CD4-positive, alpha-beta T cell treated with Interleukin-15 for 1 hour (primary cell): ENCODE results near the gene TPGS1.

Source experiments
- DNase-seq: peaks from one replicate; pipeline ENCODE4 v3.0.0-alpha.2; 2020

The TPGS1 gene, protein sequence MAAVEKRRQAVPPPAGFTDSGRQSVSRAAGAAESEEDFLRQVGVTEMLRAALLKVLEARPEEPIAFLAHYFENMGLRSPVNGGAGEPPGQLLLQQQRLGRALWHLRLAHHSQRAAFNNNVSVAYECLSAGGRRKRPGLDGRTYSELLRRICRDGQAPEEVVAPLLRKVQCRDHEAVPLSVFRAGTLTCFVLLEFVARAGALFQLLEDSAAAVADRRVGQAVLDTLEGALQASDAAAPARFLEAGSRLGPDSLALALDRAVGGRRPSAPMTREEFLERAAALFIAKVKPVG

DNA sequence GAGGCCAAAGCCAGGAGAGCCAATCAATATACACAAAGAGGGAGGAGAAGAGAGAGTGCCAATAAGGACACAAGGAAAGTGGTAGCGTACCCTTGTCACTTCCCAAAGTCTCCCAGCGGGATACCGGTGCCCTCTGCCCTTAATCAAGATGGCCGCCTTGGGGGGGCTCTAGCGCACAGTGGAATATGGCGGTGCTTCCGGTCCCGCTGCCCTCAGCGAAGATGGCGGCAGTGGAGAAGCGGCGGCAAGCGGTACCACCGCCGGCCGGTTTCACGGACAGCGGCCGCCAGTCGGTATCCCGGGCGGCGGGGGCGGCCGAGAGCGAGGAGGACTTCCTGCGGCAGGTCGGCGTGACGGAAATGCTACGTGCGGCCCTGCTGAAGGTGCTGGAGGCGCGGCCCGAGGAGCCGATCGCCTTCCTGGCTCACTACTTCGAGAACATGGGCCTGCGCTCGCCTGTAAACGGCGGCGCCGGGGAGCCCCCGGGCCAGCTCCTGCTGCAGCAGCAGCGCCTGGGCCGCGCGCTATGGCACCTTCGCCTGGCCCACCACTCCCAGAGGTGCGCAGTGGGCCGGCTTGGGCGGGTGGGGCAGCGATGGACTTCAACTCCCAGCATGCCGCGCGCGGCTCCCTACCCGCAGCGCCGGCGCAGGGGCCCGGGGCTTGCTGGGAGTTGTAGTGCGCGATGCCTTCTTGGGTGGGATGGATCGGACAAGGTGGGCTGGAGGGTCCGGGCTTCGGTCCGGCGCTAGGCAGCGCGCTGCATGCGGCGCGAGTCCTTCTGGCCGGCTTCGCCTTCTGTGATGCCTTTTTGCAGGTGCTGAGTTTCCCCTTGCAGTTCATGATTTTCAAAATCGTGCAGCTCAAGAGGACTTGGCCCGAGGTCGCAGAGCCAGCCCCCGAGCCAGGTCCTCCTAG, at the start of gene TPGS1:
TSS of gene TPGS1 (plus strand) at position 212 of the 918 bp plus-strand sequence. CDS start at position 222, 10 bp downstream.
- DNase-seq = peak; percentile 70

GRCh38 chr19:457636-458035, 49.7 kb upstream of the TPGS1 start:
- DNase-seq = no peak

DNA sequence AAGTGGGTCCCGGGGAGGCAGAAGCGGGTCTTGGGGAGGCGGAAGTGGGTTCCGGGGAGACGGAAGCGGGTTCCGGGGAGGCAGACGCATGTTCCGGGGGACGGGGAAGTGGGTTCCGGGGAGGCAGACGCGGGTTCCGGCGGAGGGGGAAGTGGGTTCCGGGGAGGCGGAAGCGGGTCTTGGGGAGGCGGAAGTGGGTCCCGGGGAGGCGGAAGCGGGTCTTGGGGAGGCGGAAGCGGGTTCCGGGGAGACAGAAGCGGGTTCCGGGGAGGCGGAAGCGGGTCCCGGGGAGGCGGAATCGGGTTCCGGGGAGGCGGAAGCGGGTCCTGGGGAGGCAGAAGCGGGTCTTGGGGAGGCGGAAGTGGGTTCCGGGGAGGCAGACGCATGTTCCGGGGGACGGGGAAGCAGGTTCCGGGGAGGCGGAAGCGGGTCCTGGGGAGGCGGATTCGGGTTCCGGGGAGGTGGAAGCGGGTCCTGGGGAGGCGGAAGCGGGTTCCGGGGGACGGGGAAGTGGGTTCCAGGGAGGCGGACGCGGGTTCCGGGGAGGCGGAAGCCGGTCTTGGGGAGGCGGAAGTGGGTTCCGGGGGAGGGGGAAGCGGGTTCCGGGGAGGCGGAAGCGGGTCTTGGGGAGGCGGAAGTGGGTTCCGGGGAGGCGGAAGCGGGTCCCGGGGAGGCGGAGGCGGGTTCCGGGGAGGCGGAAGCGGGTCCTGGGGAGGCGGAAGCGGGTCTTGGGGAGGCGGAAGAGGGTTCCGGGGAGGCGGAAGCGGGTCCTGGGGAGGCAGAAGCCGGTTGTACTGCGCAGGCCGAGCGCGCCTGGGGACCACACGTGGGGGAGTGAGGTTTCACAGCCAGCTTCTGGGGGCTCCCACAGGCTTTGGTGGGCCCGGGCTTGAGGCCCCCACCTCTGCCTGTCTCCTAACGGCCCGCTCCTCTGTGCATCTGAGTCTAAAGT, 48.9 kb upstream of the TPGS1 start:
- no peak for DNase-seq

DNA sequence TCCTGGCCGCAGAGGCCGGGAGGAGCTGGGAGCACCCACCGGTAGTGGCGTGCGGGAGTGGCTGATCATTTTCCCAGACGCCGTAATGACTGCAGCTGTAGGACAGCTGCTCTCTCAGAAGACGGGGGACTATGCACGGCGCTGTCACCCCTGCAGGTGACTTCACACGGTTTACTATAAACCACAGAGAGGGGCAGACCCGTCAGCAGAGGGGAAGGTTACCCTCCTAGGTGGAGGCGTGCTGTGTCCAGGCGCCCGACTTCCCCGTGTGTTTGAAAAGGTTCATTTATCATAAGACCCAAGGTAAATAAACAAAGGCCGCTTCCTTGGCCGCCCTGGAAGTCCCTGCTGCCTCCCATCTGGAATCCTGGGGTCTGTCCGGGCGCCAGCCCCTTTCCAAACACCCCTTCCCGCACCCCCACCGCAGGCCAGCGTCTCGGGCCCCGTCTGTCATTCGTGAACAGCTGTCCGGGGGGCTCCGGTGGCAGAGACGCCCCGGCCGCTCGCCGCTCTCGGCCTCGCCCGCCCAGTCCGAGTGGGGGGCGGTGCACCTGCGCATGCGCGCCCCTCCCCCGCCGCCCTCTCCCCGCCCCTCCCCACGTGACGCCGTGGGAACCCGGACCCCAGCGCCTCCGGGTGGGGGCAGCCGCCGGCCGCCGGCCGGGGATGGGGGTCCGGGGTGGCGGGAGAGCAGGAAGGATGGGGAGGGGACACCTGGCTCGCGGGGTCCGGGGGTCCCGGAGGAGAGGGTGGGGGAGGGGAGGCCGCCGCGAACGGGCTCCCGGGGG, 47.4 kb upstream of the TPGS1 start:
- DNase-seq = no peak

GRCh38 chr19:460877-461720, 46.2 kb upstream of the TPGS1 start, which contains the start of gene SHC2:
Gene SHC2, minus strand, starts transcription at chr19:461033. Its CDS starts 37 bp downstream, at chr19:460996.
- DNase-seq = no peak

DNA sequence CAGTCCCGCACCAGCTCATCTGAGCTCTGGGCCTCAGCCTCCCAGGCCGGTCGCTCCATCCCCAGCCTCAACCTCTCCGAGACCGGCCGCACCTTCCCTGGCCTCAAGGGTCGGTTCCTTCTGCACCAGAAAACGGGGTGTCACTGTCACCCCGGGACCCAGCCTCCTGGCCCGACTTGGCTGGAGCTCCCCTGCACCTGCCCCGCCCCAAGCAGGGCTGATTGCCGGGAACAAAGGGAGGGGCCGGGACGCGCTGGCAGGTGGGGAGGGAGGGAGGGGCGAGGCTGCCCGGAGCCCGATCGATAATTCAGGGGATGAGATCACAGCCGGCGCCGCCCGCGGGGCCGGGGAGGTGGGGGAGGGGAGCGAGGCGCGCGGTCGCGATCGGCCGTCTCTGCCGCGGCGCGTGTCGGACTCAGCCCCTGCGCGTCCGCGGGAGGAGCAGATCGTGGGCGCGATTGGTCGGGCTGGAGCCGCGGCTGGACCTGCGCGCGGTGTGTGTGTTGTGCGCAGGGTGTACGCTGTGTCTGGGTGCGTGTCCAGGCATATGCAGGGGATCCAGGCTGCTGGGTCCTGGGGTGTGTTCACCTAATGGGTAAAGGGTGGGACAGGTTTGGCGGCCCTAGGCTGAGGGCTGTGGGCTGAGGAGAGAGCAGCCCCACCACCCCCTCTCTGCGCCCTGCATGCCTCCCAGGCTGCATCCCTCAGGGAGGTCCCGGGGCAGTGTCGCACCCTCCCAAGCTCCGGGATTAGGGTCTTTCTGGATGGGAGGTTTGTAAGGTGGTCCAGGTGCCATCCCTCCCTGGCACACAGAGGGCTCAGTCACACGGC, 45.4 kb upstream of the TPGS1 start:
- no peak for DNase-seq

- DNase-seq = no peak
Measured at GRCh38 chr19:463483-464207, 43.7 kb upstream of the TPGS1 start.

DNA sequence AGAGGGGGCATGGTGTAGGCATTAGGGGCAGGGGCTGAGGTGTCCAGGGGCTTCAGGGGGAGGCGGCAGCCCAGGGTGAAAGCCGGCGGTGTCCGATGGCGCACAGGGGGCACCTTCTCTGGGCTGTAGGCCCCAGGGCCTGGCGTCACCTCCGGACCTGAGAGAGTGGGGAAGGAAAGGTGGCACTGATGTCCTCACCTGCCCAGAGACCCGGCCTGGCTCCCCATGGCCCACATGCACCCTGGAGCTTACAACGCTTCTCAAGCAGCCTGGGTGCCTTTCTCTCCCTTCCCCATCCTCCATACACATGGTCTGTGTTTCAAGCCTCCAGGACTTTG, 43.1 kb upstream of the TPGS1 start:
- no peak for DNase-seq

DNA sequence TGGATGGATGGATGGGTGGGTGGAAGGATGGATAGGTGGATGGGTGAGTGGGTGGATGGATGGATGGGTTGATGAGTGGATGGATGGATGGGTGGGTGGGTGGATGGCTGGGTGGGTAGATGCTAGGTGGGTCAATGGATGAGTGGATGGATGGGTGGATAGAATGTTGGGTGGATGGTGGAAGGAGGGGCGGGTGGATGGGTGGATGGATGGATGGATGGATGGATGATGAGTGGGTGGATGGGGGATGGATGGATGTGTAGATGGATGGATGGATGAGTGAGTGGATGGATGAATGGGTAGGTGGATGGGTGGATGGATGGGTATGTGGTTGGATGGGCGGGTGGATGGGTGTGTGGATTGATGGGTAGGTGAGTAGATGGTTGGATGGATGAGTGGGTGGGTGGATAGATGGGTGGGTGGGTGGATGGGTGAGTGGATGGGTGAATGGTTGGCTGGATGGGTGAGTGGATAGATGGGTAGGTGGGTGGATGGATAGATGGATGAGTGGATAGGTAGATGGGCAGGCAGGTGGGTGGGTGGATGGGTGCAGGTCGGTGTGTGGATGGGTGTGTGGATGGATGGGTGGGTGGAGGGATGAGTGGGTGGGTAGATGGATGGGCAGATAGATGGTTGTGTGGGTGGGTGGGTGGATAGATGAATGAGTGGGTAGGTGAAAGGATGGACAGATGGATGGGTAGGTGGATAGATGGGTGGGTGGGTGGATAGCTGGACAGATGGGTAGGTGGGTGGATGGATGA, 42.1 kb upstream of the TPGS1 start:
- DNase-seq = no peak

DNA sequence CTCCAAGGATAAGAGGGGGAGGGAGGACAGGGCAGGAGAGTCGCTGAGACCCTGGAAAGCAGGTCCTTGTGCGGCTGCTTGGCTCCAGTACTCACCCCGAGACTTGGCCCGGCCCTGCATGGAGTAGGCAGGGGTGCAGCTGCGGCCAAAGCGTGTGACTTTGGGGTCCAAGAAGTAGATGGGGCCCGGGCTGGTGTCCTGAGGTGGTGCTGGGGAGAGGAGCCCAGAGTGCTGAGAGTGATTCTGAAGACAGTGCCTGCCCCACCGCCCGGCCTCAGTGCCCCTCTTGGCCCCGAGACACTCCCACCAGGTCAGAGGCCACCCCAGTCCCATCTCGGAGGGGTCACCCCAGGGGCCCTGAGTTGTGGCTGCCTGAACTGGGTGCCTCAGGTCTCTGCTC, 39.7 kb upstream of the TPGS1 start:
- DNase-seq = no peak

- no peak for DNase-seq
Measured at GRCh38 chr19:468587-469256, 38.6 kb upstream of the TPGS1 start.

GRCh38 chr19:469833-470232, 37.5 kb upstream of the TPGS1 start:
- no peak for DNase-seq

DNA sequence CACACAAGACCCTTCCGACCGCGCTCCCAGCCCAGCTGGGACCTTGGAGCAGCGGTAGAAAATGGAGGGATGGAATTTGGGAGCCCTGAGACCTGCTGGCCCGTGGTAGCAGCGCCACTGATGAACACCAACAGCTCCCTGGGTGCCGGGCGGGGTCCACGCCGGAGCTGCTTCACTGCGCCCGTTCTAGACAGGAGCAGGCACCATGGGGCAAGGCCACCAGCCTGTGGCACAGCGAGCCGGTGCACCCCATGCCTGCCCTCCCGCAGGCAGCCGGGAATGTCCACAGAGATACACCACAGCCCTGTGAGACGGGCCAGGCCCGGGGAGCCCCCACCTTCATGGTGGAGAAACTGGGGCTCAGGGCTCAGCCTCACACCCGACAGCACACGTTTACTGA, 36.6 kb upstream of the TPGS1 start:
- DNase-seq = no peak

DNA sequence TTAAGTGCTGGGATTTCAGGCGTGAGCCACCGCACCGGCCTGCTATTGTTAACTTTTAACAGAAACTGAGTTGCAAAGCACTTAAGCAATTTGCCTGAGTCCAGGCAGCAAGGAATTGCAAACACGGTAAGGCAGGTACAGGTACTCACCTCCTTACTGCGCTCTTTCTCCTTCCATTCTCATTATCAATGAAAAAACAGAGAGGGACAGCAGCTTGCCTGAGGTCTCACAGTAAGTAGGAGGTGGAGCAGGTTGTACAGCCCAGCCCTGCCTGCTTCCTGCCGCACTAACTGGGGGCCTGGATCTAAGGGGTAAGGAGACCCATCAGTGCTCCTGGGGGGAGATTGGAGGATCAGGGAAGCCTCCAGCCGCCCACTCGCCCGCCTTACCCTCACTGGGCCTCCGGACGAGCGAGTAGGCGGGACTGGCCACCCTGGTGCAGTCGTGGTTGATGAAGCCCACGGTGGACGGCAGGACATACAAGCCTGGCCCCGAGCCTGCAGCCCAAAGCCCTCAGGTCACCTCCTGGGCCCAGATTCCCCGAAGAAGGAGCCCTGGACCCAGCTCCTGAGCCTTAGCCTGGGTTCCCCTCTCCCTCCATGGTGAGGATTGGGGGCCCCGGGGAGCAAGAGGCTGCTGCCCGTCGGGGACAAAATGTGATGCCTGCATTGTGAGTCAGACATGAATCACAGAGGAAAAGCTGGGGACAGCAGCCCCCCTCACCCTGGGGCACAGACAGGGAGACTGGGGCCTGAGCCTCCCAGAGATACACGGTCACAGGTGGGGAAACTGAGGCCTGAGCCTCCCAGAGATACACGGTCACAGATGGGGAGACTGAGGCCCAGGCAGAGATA, 35.1 kb upstream of the TPGS1 start:
- no peak for DNase-seq

- DNase-seq = no peak
Measured at GRCh38 chr19:474126-475078, 32.9 kb upstream of the TPGS1 start.

DNA sequence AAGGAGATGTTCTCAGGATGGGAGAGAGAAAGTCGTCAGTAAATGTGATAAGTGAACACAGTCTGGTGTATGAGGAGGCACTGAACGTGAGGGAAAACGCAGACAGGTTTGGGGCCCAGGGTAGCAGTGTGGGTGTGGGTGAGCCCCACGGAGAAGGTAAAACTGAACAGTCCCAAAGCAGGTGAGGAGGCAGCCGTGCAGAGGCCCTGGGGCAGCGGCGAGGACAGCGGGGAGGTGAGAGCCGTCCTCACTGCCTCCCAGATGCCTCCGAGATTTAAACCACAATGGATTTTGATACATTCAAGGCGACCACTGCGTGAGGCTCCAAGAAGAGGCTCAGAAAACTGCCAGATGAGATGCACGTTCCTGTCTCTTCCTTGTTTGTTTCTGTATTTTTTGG, 31.9 kb upstream of the TPGS1 start:
- no peak for DNase-seq
